Measurements from ENCODE around the gene HIRA.

DNA sequence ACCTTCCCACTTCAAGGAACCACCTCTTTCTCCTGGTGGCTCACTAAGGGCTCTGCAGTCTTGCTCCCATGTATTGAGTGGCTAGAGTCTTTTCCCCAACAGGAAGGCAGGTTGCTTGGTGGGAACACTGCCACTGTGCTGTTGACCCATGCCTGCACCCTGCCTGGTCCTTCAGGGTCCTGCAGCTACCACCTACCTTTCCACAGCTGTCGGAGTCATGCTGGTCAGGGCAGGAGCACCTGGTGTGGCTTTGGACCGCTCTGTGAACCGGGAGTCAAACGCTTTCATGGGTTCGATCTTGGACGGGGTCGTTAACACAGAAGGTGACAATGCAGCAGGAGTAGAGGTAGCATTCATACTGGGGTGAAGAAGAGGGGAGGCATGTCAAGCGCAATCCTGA is 56.1 kb downstream of the HIRA start:
- TF ChIP-seq, protein P1, sequence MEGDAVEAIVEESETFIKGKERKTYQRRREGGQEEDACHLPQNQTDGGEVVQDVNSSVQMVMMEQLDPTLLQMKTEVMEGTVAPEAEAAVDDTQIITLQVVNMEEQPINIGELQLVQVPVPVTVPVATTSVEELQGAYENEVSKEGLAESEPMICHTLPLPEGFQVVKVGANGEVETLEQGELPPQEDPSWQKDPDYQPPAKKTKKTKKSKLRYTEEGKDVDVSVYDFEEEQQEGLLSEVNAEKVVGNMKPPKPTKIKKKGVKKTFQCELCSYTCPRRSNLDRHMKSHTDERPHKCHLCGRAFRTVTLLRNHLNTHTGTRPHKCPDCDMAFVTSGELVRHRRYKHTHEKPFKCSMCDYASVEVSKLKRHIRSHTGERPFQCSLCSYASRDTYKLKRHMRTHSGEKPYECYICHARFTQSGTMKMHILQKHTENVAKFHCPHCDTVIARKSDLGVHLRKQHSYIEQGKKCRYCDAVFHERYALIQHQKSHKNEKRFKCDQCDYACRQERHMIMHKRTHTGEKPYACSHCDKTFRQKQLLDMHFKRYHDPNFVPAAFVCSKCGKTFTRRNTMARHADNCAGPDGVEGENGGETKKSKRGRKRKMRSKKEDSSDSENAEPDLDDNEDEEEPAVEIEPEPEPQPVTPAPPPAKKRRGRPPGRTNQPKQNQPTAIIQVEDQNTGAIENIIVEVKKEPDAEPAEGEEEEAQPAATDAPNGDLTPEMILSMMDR (IDR thresholded peaks at IDR 0.05; ENCODE audit: borderline replicate concordance, extremely low read depth, low read length, poor library complexity, severe bottlenecking) = no peak
- no peak for TF ChIP-seq EZH2 (IDR thresholded peaks at IDR 0.05; ENCODE audit: borderline replicate concordance, low read depth, low read length, severe bottlenecking)

All from DND-41 (cell line).